Sigmoid colon (tissue), 7 donors: ENCODE measurements around the gene KMT2B. TPM values are rescaled to one million over a fixed set of nuclear protein-coding genes. Genes with fewer than 3 reads are reported as not detected.

ENCODE experiments used
- DNase-seq: peaks from one replicate; pipeline ENCODE4 v3.0.0-alpha.2; 2019
- H3K27ac ChIP-seq, 4 donors: fragments of 200-600 bp; sonication (generic); one replicate each; pipeline ENCODE4 v1.5.1; 2016 to 2019; ENCODE audit warnings: mild to moderate bottlenecking in 1 of 4
- H3K27me3 ChIP-seq, 3 donors: fragments of 200-600 bp; sonication (generic); one replicate each; pipeline ENCODE4 v1.5.1; 2019; ENCODE audit warnings: mild to moderate bottlenecking in 1 of 3
- H3K36me3 ChIP-seq, 4 donors: fragments of 200-600 bp; sonication (generic); one replicate each; pipeline ENCODE4 v1.5.1; 2016 to 2019
- H3K4me1 ChIP-seq, 4 donors: fragments of 200-600 bp; sonication (generic); one replicate each; pipeline ENCODE4 v1.5.1; 2017 to 2019
- H3K4me3 ChIP-seq, 4 donors: fragments of 200-600 bp; sonication (generic); one replicate each; pipeline ENCODE4 v1.5.1; 2017 to 2019; ENCODE audit warnings: mild to moderate bottlenecking in 2 of 4, moderate library complexity in 1 of 4
- H3K9me3 ChIP-seq, 4 donors: fragments of 200-600 bp in 3 of 4; sonication (generic) in 3 of 4; one replicate each; pipeline versions ENCODE4 v1.5.1 to v1.6.1; 2013 to 2019
- CTCF ChIP-seq, 4 experiments: fragments of 450-650 bp in 3 of 4; fragments of 200-600 bp in 1 of 4; IDR thresholded peaks; one replicate each; pipeline ENCODE4 v1.5.1; 2016 to 2019; ENCODE audit warnings: antibody characterized with exemption in 4 of 4, mild to moderate bottlenecking in 3 of 4, moderate library complexity in 2 of 4
- EP300 ChIP-seq, 4 donors: sonication (generic); formaldehyde crosslinking; IDR thresholded peaks; one replicate each; pipeline ENCODE4 v1.6.1; 2017; ENCODE audit warnings: antibody characterized with exemption in 4 of 4
- POLR2A ChIP-seq, 2 donors: fragments of 450-650 bp; IDR thresholded peaks; one replicate each; pipeline ENCODE4 v1.6.1; 2016; ENCODE audit warnings: antibody characterized with exemption in 2 of 2, mild to moderate bottlenecking in 2 of 2, moderate library complexity in 2 of 2
- POLR2AphosphoS5 ChIP-seq, 4 donors: sonication (generic); formaldehyde crosslinking; IDR thresholded peaks; one replicate each; pipeline ENCODE4 v1.6.1; 2017; ENCODE audit warnings: antibody characterized with exemption in 4 of 4
- WGBS, 2 donors: extraction: QIAGEN DNeasy Blood & Tissue Kit; methylation state at CpG; one replicate each; pipeline ENCODE4 v1.1.7; 2013; 5-methylcytosine and 5-hydroxymethylcytosine counted together
- intact Hi-C: fragments of 100-400 bp; cut with DNase I; formaldehyde crosslinking; loops from one replicate; pipeline ENCODE4 v1.15.1; 2023
- polyA plus RNA-seq, 3 donors: library from polyadenylated mRNA; stranded (reverse); fragments of 200-250 nt; gene quantifications; one replicate each; pipeline ENCODE4 v1.2.3, GENCODE V29; 2013
- total RNA-seq, 4 donors: library from RNA; depleted of rRNA; stranded (reverse); fragments of >200 nt; gene quantifications; one replicate each; pipeline ENCODE4 v1.1.0, GENCODE V29; 2016
- donor health status: healthy with polysubstance abuse.
- donor health status: Bipolar disorder and iron deficiency.
- donor health status: healthy.

KMT2B gene
- total and polyA plus RNA-seq, 7 donors = 6.4 to 32.2 (median 12.3) TPM

GRCh38 chr19:35743640-35744429 is 26.0 kb downstream of the KMT2B start:
- 91 to 94% methylated on average over 19 of the region's 19 CpGs for WGBS, 2 donors
- no peak for DNase-seq
- TF ChIP-seq POLR2A (IDR thresholded peaks at IDR 0.05) = no peak
- Histone ChIP-seq H3K27me3 (no peaks in the 10 kb centered on the region), H3K9me3 (no peaks in the 10 kb centered on the region), H3K36me3 (peaks cover 3 to 13% (median 5%) of the 10 kb centered on the region in 4 donors), H3K27ac (peak overlapping the region; percentile 100), H3K4me1 (peaks cover 0 to 58% (median 48%) of the 10 kb centered on the region in 4 donors), H3K4me3 (peak overlapping the region in 1 of 4 donors; percentile 91)
- intact Hi-C loops = no loop called here

GRCh38 chr19:35744430-35745327 is 26.9 kb downstream of the KMT2B start:
- H3K4me1 ChIP-seq = peaks cover 0 to 60% (median 53%) of the 10 kb centered on the region in 4 donors
- intact Hi-C loops = loop anchor here (5.0 kb wide), 1 partner anchor 253 kb away; the partner anchor contains the start of gene SDHAF1
- no peaks in the 10 kb centered on the region for H3K9me3 ChIP-seq
- H3K4me3 ChIP-seq = peak overlapping the region; percentile 90 to 98 (median 92)
- TF ChIP-seq CTCF (IDR thresholded peaks at IDR 0.05) (peak in 1 of 4 experiments; percentile 35), POLR2AphosphoS5 (IDR thresholded peaks at IDR 0.05) (peak in 2 of 4 donors; percentile 14 to 94), POLR2A (IDR thresholded peaks at IDR 0.05) (peak in 1 of 2 donors; percentile 85), EP300 (IDR thresholded peaks at IDR 0.05) (no peak)
- WGBS, 2 donors = 6 to 10% methylated on average over 41 of the region's 41 CpGs
- H3K36me3 ChIP-seq = peaks cover 0 to 11% (median 5%) of the 10 kb centered on the region in 4 donors
- peak; percentile 99 for DNase-seq
- no peaks in the 10 kb centered on the region for H3K27me3 ChIP-seq
- H3K27ac ChIP-seq = peak overlapping the region; percentile 100

GRCh38 chr19:35745328-35746086 is 27.7 kb downstream of the KMT2B start, which contains the start of the genes PSENEN and U2AF1L4:
TSS of gene PSENEN (plus strand) at chr19:35745651. CDS start at chr19:35745931, 280 bp downstream.
TSS of gene U2AF1L4 (minus strand) at chr19:35745418. CDS start at chr19:35745391, 27 bp downstream.
- Histone ChIP-seq H3K4me3 (peak within 1 kb of the TSS; percentile 90 to 98 (median 92)), H3K4me1 (peaks cover 0 to 62% (median 54%) of the 10 kb centered on the region in 4 donors), H3K27me3 (no peaks in the 10 kb centered on the region), H3K27ac (peak within 1 kb of the TSS; percentile 100), H3K9me3 (no peaks in the 10 kb centered on the region), H3K36me3 (peaks cover 0 to 11% (median 5%) of the 10 kb centered on the region in 4 donors)
- WGBS, 2 donors = 0 to 1% methylated on average over 40 of the region's 40 CpGs
- intact Hi-C loops = loop anchor here (5.0 kb wide), 1 partner anchor 252 kb away; the partner anchor contains the start of gene SDHAF1
- peak; percentile 100 for DNase-seq
- TF ChIP-seq POLR2A (IDR thresholded peaks at IDR 0.05) = peak in 1 of 2 donors; percentile 48
- TF ChIP-seq EP300 (IDR thresholded peaks at IDR 0.05) = no peak
- TF ChIP-seq POLR2AphosphoS5 (IDR thresholded peaks at IDR 0.05) = peak in 3 of 4 donors; percentile 79 to 90 (median 79)
- no peak for TF ChIP-seq CTCF (IDR thresholded peaks at IDR 0.05)

GRCh38 chr19:35746087-35746462 is 28.3 kb downstream of the KMT2B start:
- peak overlapping the region; percentile 90 to 98 (median 92) for H3K4me3 ChIP-seq
- no peaks in the 10 kb centered on the region for H3K9me3 ChIP-seq
- peaks cover 0 to 11% (median 5%) of the 10 kb centered on the region in 4 donors for H3K36me3 ChIP-seq
- WGBS, 2 donors = 0 to 21% methylated on average over 4 of the region's 4 CpGs
- intact Hi-C loops = loop anchor here (5.0 kb wide), 1 partner anchor 251 kb away; the partner anchor contains the start of gene SDHAF1
- peak overlapping the region; percentile 100 for H3K27ac ChIP-seq
- no peaks in the 10 kb centered on the region for H3K27me3 ChIP-seq
- H3K4me1 ChIP-seq = peaks cover 0 to 57% (median 50%) of the 10 kb centered on the region in 4 donors
- no peak for TF ChIP-seq EP300 (IDR thresholded peaks at IDR 0.05)
- no peak for TF ChIP-seq POLR2A (IDR thresholded peaks at IDR 0.05)
- no peak for TF ChIP-seq CTCF (IDR thresholded peaks at IDR 0.05)
- no peak for TF ChIP-seq POLR2AphosphoS5 (IDR thresholded peaks at IDR 0.05)
- no peak for DNase-seq
